ENCODE measurements around the gene ZMYM3.
"Not testable (repeated sequence)": the region's sequence is repeated elsewhere in the genome, so short reads cannot be mapped to it uniquely, and the experiment has no call there.

ZMYM3 gene

DNA sequence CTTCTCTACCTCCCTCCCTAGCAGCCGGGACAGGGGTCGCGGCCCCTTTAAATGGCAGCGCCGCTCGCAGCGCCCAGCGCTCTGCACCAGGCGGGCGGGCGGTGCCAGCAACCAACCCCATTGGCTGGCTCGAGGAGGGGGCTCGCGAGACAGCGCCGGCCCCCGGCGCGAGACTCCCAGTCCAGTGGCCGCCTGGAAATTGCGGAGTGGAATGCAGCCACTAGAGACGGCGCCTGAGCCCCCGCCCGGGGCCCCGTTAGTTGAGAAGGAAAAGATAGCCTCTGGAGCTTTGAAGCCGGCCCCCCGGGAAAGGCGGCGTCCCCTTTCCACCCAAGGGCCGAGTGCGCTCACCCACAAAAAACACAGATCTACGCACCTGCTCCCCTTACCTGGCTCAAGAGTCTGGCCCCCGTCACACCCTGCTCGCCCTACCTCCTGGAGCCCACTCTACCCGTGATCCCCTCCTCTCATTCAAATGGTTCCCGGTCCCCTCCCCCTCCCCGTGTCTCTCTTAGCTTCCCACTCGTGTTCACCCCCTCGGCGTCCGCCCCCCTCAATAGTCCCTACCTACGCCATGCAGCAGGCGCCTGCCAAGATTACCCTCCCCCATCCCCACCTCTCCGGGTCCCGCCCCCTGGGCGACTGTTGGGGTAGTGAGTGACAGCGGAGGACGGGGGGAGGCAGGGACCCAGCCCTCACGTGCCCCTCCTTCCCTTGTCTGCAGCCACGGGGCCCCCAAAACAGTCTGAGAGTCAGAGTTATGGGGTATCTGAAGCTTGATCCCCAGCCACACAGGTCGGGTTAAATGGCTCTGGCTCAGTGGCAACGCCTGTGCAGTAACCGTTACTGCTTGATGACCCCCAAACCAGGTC is at the start of gene ZMYM3:
Gene ZMYM3, minus strand, starts transcription at position 49 of the 872 bp plus-strand sequence. CDS start 885 bp downstream, outside the sequence.
- peak; percentile 86 for DNase-seq

GRCh38 chrX:71302461-71303213 is 48.7 kb upstream of the ZMYM3 start:
- no peak for DNase-seq

DNA sequence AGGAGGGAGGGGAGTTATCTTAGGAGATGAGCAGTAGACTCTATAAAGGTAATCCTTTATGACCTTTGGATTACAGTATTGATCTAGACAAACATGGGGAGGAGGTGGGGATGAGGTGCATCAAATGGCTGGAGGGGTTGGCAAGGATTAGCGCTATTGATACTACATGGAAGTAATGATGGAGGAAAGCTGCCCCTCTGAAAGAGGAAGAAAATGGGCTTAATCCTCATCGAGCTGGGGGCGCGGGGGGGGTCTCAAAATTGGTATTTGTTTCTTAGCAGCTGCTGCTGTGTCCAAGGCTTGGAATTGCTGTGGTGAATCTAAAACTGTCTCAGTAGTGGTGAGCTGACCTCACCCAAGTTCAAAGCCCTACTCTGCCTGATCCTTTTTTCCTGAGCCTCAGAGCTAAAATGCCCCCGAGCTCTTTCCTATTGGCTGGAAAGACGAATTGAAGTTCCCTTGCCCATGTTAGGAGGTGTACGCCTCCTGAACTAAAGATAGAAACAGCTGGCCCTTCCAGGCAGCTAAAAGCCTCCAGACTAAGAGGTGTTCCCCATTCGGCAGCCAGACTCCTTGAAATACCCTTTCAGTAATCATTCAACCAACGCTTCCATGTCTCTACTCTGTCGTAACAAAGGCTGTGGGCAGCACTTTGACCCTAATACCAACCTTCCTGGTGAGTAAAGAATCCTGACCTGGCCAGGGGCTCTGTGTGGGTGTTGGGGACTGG is 47.4 kb upstream of the ZMYM3 start, which contains the start of gene ITGB1BP2:
Gene ITGB1BP2, plus strand, starts transcription at position 556 of the 730 bp plus-strand sequence. Its CDS starts 57 bp downstream, at position 613.
- no peak for DNase-seq

DNA sequence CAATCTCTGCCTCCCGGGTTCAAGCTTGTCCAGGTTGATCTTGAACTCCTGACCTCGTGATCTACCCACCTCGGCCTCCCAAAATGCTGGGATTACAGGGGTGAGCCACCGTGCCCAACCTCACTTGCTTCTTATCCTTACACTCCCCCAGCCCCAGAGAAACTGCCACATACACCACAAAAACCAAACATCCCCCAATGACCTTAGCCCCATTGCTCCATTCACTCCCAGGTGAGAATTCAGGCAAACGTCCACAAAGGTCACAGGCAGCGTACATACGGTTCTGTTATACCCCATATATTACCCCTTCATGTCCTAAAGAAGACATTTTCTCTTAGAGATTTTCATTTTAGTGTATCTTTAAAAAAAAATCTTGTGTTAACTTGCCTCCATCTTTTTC is 46.6 kb upstream of the ZMYM3 start:
- not testable (repeated sequence) for DNase-seq

GRCh38 chrX:71300064-71300463 is 46.1 kb upstream of the ZMYM3 start:
- not testable (repeated sequence) for DNase-seq

DNA sequence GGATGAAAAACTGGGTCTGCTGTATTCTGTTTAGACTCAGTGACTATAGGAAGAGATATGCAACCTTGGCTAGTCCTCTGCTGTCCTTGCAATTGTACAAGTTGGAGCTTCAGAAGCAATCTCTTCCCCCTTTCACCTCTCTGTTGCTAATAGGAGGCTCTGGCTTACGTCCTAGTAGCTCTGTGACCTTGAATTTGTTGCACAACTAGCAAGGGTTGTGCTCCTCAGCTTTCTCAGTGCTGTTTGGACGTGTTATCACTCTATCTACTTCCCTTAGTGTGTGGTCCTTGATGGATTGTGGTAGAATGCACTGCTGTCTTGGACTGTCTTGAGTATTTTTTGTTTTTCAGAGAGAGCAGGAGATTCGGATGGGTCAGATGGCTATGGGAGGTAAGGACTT is 44.2 kb upstream of the ZMYM3 start:
- DNase-seq = no peak

- DNase-seq = no peak
These were observed 42.9 kb upstream of the ZMYM3 start for GRCh38 chrX:71296806-71297205.

DNA sequence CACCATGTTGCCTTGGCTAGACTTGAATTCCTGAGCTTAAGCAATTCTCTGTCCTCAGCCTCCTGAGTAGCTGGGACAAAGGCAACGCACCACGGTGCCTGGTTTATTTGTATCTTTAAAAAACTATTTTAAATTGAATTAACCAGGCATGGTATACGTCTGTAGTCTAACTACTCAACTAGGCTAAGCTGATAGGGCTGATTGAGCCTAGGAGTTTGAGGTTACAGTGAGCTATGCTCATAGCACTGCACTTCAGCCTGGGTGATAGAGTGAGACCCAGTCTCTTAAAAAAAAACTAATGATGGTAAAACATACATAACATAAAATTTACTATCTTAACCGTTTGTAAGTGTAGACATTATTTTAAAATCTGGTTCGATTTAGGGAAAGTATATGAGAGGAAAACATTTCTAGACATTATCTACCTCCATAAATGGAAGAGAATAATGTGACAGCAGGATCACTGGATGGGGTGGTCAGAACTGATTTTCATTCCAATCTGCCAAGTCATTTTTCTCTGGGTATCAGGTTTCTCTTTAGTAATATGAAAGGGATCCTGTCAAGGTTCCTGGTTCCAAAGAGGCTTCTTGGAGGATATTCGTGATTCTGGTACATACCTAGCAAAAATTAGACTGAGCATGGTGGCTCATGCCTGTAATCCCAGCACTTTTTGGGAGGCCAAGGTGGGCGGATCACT is 38.9 kb upstream of the ZMYM3 start:
- no peak for DNase-seq

DNA sequence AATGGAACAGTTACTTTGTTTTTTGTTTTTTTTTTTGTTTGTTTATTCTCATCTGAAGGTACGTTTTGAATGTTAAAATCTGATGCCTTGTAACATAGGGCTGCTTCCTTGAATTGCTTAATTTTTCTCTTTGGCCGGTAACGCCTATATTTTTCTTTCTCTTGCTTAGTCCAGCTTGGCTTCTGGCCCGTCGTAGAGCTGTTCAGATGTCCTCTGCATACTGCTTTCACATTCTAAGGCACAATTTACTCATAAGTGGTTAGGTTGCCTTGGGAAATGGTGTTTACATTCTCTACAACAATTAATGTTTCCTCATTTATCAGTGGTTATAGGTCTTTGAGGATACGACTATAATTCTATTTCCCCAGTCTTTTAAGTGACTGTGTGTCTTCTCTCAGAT is 37.4 kb upstream of the ZMYM3 start:
- DNase-seq = no peak

DNA sequence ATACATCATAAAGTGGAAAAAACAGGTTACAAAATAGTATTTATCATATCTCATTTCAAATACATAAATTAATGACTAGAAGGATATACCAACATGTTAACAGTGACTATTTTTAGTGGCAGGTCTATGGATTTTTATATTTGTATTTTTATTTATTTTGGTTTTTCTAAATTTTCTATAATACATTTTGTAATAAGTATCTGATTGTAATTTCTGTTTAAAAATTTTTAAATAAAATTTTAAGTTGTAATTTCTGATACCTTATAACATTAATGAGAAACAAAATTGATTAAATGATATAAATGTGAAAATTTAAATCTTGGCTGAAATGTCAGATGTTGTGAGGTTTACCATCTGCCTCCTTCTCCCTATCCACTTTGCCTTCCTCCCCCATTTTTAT is 32.0 kb upstream of the ZMYM3 start:
- DNase-seq = no peak

DNA sequence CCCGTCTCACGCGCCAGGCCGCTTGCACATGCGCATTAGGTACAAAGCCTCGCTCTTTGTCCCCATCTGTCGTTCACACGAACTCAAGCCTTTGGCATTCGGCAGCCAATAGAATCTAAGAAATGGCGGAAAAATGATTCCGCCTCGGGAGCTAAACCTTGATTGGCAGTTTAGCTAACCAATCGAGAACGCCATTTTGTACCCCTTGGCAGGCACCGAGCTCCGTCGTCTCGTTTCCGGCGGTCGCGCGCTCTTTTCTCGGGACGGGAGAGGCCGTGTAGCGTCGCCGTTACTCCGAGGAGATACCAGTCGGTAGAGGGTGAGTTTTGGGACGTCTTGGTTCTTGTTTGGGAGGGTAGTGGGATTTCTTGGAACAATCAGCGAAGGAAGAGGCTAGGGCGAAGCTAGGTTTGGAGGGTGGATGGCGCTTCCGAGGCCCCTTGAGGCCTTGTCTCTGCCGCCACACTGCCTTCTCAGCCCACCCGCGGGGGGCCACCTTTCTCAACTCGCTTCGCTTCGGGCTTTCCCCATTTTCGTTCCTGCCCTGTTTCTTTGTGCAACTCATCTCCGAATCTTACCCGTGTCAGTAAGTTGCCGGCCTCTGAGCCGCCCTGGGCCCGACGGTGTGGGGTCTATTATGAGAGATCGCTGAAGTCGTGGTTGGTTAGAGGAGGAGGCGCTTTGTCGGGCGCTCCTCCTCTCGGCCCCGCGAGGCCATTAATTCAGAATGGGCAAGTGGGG is 29.6 kb upstream of the ZMYM3 start, which contains the start of gene NONO:
Gene NONO, plus strand, starts transcription at position 233 of the 741 bp plus-strand sequence. CDS start 7,003 bp downstream, outside the sequence.
- DNase-seq = peak; percentile 84

DNA sequence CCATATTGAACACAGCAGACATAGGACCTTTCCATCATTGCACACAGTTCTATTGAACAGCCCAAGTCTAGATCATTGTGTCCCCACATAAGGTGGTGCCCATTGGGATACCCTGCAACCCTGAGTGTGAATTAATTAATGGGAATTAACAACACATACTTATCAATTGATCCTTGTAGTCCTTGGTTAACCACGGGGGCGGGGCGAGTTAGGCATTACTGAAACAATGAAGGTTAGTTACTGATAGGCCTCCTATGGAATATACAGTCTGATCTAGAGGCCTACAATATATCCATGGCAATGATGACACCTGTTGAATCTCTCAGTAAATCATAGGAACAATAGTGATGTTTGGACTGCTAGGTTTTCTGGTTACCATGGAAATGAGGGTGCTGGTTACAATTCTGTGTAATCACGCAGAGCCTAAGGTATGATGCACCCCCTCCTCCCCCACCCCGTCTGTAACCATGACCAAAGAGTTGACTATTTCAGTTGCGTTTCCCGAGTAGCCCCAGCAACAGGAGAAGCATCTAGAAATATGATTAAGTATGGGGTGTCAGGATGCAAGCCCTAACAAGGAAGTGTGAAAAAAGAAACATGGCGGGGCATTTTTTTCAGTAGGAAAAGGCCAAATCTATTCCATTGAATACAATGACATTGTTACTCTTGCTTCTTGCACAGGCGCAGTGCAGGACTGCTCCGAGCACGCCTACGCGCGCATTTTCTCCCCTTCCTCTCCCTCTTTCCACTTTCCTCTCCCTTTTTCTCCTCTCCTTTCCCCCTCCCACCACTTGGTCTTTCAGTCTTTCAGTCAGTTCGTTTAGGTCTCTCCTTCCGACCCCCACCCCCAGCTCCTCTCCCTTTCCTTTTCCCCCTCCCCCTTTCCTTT is 28.8 kb upstream of the ZMYM3 start:
- DNase-seq = no peak

DNA sequence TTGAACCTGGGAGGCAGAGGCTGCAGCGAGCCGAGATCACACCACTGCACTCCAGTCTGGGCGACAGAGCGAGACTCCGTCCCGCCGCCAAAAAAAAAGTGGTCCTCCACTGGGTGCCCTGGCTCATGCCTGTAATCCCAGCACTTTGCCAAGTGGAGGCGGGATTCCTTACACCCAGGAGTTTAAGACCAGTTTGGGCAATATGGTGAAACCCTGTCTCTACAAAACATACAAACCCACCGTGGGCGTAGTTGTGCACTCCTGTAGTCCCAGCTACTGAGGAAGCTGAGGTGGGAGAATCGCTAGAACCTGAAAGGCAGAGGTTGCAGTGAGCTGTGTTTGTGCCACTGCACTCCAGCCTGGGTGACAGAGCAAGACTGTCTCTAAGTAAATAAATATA is 27.4 kb upstream of the ZMYM3 start:
- not testable (repeated sequence) for DNase-seq

GRCh38 chrX:71272313-71272712 is 18.4 kb upstream of the ZMYM3 start:
- not testable (repeated sequence) for DNase-seq

DNA sequence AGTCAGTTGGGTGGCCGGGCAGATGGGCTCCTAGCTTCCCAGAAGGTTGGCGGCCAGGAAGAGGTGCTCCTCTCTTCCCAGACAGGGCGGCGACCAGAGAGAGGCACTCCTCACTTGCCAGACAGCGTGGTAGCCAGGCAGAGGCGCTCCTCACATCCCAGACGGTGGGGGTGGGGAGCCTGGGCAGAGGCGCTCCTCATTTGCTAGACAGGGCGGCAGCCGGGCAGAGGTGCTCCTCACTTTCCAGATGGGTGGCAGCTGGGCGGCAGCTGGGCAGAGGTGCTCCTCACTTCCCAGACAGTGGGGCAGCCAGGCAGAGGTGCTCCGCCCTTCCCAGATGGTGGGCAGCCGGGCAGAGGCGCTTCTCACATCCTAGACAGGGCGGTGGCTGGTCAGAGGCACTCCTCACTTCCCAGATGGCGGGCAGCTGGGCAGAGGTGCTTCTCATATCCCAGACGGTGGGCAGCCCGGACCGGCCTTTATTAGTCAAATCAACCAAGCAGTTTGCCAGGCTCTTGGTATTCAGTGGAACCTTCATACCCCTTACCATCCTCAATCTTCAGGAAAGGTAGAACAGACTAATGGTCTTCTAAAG is 16.0 kb upstream of the ZMYM3 start:
- no peak for DNase-seq

- not testable (repeated sequence) for DNase-seq
These were observed 14.7 kb upstream of the ZMYM3 start for GRCh38 chrX:71268624-71269023.

GRCh38 chrX:71256856-71257255 is 2.9 kb upstream of the ZMYM3 start:
- DNase-seq = no peak

- no peak for DNase-seq
These were observed 2.1 kb upstream of the ZMYM3 start for GRCh38 chrX:71256051-71256450.

- peak; percentile 67 for DNase-seq
These were observed 468 bp downstream of the ZMYM3 start for GRCh38 chrX:71253253-71254091.
